ENCODE data around the gene ACADVL.
A peak's percentile ranks its signal among the peaks of the same experiment; 100 is the strongest.

ACADVL gene

DNA sequence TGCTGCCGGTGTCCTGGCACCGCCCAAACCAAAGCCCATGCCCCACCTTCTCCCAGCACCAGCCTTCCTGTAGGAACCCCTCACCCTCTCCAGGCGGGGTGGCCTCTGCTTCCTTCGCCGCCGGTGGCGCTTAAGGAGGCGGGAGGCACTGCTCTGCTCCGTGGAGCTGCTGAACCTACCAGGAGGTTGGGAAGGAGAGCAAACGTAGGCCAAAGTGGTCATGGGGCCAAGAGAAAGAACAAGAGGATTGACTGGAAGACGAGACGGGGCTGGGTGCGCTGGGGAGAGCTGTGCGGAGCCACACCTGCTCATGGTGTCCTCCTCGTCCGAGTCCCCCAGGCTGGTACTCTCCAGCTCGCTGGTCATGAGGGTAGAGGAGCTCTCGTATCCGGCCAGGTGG lies 9.8 kb downstream of the ACADVL start:
- TF ChIP-seq GATA3 (IDR thresholded peaks at IDR 0.05; ENCODE audit: low read depth, low read length) (no peak), GATA2 (IDR thresholded peaks at IDR 0.05; ENCODE audit: low read depth, low read length) (no peak)

DNA sequence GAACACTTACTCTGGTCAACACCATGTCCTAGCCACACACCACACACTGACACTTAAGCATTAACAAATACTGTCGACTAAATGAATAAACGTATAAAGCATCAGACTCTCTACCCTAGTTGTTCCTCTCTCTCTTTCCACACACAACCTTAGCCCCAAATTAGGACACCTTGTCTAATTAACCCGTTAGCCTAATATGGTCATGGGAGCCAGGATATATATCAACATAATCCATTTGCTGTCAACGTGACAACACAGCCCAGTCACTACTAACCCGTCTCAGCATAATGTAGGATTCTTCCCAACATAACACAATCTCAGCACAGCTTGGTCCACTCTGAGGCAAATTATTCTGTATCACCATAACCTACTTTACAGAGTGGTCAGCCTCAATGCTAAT lies 12.4 kb downstream of the ACADVL start:
- TF ChIP-seq GATA3 (IDR thresholded peaks at IDR 0.05; ENCODE audit: low read depth, low read length) (no peak), GATA2 (IDR thresholded peaks at IDR 0.05; ENCODE audit: low read depth, low read length) (no peak)

DNA sequence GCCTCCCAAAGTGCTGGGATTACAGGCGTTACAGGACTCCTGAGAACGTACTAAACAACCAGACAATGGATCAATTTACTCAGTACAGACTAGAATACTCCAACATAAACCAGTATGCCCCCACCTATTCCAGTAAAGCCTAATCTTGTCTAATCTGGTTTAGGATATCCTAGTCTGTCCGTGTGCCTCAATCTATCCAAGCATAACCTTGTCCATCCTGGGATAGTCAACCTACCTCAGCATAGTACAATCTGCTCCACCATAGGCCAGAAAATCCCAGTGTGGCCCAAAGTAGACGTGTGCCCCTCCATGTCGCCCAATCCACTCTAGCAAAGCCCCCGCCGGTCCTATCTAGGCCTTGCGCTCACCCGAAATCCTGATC lies 14.0 kb downstream of the ACADVL start:
- TF ChIP-seq GATA3 (IDR thresholded peaks at IDR 0.05; ENCODE audit: low read depth, low read length) (no peak), GATA2 (IDR thresholded peaks at IDR 0.05; ENCODE audit: low read depth, low read length) (no peak)

DNA sequence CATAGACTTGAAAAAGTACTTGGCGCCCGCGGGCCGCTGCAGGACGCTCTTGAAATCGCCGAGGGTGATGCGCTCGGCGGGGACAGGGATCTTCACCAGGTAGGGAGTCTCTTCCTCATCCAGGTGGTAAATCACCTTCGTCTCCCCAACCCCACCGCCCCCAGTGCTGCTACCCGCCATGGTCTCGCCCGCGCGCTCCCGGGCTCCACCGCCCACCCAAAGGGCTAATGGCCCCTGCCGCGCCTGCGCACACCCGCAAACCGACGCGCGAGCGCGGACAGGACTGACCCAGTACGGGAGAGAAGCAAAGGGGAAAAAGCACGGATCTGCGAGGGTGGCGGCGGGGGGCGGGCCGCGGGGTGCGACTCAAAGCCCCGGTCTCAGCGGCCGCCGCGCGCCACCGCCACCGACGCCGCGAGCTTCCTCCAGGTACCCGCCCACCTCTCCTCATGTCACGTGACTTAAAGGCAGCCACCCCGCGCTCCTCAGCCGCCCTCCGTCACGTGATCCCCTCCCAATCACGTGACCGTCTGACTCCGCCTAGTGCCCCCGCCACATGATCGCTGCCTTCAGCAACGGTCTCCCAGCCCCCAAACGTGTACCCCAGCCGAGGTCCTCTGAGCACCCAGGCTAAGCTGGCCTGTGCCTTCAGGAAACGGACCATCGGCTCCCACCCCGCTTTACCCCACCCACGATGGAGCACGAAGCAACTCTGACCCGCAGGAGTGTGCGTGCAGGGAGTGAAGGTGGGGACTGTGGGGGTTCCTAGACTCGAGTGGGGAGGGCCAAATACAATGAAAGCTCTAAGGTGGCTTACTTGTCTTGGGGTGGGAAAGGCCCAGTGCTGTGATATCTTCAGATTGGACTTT lies 14.6 kb downstream of the ACADVL start, which contains the start of gene DVL2:
Gene DVL2, minus strand, starts transcription at position 435 of the 869 bp plus-strand sequence. Its CDS starts 255 bp downstream, at position 180.
- TF ChIP-seq GATA3 (IDR thresholded peaks at IDR 0.05; ENCODE audit: low read depth, low read length) (no peak), GATA2 (IDR thresholded peaks at IDR 0.05; ENCODE audit: low read depth, low read length) (no peak)

DNA sequence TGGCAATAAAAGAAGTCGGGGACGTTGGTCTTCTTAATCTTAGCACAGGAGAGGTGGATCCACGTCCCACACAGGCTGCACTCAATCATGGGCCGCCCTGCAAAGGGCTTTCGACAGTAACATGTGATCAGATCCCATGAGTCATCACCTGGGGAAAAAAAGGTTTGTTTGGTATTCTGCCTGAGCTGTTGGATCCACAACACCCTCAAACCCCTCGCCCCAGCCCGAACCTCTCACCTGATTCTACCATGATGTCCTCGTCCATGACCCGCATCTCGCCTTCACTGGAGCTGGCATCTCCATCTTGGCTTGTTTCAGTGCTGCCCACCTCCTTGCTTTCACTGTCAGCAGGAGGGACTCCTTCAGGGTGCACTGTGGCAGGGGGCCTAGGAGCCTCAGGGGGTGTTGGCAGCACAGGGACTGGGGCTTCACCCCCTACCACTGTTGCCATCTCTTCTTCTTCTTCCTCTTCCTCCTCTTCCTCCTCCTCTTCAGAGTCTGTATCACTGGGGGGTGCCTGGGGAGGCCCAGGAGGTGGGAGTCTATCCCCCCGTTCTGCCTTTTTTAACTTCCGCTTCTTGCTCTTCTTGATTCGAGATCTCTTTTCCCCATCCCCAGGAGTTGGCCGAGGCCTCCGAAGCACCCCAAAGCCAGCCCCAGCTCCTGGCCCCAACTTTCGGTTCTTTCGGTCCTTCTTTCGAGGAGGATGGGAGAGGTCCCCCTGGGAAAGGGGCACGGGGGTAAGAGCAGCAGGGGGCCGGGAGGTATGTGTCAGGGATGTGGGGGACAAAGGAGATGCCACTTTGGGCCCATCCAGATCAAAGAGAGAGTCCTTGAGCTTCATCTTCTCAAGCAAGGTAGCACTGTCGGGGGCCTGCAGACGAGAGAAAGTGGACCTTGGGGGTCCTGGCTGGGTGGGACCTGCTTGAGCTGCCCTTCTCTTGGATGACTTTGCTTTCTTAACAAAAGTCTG lies 16.2 kb downstream of the ACADVL start:
- no peak for TF ChIP-seq GATA3 (IDR thresholded peaks at IDR 0.05; ENCODE audit: low read depth, low read length)
- no peak for TF ChIP-seq GATA2 (IDR thresholded peaks at IDR 0.05; ENCODE audit: low read depth, low read length)

DNA sequence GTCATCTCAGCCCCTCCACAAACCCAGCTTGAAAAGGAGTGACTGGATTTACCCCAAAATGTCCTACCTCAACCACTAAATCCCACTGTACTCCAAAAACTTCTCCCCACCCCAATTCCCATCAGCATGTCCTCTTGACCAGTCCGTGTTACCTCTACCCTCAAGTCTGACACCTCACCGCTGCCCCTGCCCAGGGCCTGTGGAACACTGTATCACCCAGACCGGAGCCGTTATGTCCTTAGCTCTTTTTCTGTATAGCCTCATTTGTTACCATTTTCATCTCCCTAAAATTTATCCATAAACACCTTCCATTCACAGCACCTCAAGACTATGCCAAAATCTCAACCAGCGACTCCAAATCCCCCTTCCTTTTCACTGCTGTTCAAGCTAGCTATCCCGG lies 17.1 kb downstream of the ACADVL start:
- TF ChIP-seq GATA2 (IDR thresholded peaks at IDR 0.05; ENCODE audit: low read depth, low read length) (no peak), GATA3 (IDR thresholded peaks at IDR 0.05; ENCODE audit: low read depth, low read length) (no peak)

DNA sequence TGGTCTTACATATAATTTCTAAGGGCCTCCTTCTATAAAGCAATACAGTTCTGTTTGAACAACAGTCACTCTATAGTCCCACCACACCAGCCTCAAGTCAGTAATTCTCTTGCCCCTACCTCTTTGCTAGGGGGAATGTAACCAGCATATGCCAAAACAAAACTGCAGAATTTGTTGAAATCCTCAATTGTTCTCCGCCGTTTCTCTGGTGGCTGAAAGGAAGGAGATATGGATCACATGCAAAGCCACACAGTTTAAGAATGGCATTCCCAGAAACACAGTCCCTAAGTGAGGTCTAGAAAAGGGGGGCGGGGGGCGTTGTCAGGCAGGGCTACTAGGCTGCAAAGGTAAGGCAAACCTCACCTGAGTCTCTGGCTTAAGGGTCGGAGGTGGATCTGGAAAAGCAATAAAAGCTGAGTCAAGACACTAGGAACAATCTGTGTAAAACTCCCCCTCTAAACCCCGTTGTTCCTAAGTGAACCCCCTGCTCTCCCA lies 17.6 kb downstream of the ACADVL start:
- TF ChIP-seq GATA2 (IDR thresholded peaks at IDR 0.05; ENCODE audit: low read depth, low read length) (0 out of 2 replicates have a peak, but pooled peaks have one; percentile 19), GATA3 (IDR thresholded peaks at IDR 0.05; ENCODE audit: low read depth, low read length) (no peak)

DNA sequence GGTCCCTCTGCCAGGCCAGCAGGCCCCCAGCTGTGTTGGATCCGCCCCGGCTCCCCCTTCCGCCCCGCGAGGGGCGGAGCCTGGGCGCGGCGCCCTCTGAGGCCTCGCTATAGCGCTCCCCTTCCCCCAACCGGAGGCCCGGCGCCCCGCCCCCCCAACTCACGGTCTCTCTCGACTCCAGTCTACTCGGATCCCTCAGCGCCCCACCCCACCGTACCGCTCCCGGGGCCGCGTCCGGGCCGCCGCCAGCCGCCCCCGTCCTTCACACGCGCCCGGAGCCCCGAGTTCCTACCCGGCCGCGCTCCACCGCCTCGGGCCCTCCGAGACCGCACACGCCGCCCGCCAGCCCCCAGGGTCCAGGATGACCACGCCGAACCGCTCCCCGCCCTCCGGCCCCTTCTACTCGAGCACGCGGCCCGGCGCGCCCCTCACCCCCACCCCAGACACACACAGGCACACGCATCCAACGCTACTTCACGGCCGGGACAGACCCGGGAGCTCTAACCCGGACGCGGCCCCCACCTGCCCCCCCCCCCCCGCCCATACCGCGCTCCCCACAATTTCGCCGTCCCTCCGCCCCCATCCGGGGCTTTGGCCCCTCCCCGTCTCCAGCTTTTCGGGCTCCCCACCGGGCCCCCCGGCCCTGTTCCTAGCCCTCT lies 18.2 kb downstream of the ACADVL start:
- no peak for TF ChIP-seq GATA3 (IDR thresholded peaks at IDR 0.05; ENCODE audit: low read depth, low read length)
- TF ChIP-seq GATA2 (IDR thresholded peaks at IDR 0.05; ENCODE audit: low read depth, low read length) = no peak

DNA sequence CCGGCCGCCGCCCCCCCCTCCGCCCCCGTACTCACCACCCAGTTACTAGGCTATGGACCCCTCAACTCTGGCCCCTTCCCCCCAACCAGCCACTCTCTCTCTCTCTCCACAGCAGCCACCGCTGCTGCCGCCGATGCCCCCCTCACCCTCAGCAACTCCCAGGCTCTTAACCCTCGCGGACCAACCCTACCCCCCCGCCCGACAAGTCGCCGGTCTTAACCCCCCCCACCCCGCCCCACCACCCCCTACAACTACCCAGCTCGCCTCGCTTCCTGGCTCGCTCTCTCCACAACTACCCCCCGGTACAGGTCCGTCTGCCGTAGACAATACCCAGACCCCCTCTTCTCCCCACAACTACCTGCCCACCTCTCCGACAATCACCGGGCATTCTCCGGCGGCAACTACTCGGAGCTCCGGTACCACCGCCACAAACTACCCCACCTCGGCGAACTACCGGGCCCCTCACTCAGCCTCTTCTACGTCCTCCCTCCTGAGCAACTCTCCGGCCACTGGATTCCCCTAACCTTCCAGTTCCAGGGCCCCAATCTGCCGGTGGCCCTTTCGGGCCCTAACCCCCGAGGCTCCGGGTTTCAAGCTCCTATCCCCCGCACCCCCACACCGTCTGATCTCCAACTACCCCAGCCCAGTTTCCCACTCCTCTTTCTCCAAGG lies 18.8 kb downstream of the ACADVL start:
- TF ChIP-seq GATA3 (IDR thresholded peaks at IDR 0.05; ENCODE audit: low read depth, low read length) = no peak
- no peak for TF ChIP-seq GATA2 (IDR thresholded peaks at IDR 0.05; ENCODE audit: low read depth, low read length)

DNA sequence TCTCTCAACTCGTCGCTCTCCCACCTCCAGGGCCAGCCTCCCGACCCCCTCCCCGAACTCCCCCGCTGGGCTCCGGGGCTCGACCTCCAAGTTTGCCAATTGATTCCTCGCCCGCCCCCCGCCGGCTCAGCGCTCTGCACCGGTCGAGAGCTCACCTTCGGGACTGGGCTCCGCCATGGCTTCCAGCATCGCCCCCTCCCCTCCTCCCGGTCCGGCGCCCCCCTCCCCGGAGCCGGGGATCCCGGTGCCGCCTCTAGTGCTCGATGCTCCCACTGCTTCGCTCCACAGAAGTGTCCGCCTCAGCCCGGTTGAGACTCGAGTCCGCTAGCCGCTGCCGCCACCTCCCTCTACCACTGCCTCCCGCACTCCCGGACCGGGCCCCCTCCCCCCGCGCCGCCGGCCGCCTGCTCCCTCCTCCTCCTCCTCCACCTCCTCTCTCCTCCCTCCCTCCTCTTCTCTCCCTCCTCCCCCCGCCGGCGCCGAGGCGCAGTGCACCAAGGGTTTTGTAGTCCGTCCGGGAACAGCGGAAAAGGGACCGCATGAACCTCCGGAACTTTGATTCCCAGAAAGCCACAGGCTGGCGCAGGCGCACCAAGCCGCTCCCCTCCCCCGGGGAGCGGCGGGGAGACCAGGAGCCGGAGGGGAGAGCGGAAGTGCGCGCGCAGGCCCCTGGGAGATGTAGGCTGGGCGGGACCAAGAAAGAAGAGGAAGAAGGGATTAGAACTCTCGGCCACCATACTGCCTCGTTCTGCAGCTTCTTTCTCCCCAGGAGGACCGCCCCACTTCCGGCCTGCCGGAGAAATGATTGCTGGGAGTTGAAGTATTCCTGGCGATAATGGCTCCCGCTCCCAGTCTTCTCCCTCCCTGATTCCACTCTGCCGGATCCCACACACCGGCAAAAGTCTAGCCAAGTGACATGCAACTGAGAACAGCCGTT lies 19.6 kb downstream of the ACADVL start, which contains the start of gene PHF23:
Gene PHF23, minus strand, starts transcription at position 367 of the 937 bp plus-strand sequence. Its CDS starts 178 bp downstream, at position 189.
- TF ChIP-seq GATA2 (IDR thresholded peaks at IDR 0.05; ENCODE audit: low read depth, low read length) (no peak), GATA3 (IDR thresholded peaks at IDR 0.05; ENCODE audit: low read depth, low read length) (no peak)

DNA sequence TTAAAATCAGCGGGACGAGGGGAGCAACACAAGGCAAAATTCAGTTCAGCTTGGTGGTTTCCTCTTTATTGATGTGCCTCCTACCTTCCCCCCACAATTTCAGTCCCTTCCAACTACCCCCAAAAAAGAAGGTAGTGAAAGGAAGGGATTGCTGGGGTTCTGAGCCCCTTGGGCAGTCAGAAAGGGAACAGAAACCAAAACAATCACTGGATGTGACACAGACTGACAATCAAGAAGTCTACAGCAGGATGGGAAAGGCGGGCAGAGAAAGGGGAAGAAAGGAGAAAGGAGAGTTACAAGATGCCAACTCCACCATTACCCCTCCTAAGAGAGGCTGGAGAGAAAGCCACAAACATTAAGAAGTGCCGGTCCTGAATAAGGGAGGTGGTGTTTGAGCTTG lies 20.6 kb downstream of the ACADVL start:
- TF ChIP-seq GATA2 (IDR thresholded peaks at IDR 0.05; ENCODE audit: low read depth, low read length) = no peak
- TF ChIP-seq GATA3 (IDR thresholded peaks at IDR 0.05; ENCODE audit: low read depth, low read length) = no peak

DNA sequence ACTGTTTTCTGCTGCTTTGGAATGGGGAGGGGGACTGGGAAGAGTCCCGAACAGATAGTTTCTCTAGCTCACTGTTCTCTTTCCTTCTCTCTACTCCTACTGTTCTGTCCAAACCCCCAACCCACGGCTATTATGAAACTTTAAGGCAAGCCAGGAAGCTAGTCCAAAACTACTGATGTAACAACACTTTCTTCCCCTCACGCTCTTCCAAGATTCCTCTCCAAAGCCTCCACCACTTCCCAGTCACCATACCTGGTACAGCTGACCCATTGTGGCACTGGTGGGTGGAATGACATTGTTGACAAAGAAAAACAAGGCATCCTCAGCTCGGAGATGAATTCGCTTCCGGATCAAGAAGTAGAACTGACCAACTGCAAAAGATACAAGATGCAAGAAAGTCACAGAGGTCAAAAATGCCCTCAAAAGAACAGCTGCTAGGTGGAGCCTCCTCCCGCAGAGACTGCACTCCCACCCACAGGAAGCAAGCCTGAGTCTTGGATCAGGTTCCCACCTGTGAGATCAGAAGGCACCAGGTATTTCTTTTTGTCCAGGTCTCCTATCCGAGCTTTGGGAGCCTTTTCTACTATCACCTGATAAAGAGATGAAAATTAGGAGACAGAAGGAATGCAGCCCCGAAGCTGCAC lies 21.5 kb downstream of the ACADVL start:
- TF ChIP-seq GATA3 (IDR thresholded peaks at IDR 0.05; ENCODE audit: low read depth, low read length) = no peak

All from SH-SY5Y (cell line).